ENCODE measurements around the gene OR2A1.
"Not testable (repeated sequence)": the region's sequence is repeated elsewhere in the genome, so short reads cannot be mapped to it uniquely, and the experiment has no call there.

OR2A1 gene, protein sequence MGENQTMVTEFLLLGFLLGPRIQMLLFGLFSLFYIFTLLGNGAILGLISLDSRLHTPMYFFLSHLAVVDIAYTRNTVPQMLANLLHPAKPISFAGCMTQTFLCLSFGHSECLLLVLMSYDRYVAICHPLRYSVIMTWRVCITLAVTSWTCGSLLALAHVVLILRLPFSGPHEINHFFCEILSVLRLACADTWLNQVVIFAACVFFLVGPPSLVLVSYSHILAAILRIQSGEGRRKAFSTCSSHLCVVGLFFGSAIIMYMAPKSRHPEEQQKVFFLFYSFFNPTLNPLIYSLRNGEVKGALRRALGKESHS
- total RNA-seq, result 0 to 0.07 (median 0) reads per million in 18 experiments

DNA sequence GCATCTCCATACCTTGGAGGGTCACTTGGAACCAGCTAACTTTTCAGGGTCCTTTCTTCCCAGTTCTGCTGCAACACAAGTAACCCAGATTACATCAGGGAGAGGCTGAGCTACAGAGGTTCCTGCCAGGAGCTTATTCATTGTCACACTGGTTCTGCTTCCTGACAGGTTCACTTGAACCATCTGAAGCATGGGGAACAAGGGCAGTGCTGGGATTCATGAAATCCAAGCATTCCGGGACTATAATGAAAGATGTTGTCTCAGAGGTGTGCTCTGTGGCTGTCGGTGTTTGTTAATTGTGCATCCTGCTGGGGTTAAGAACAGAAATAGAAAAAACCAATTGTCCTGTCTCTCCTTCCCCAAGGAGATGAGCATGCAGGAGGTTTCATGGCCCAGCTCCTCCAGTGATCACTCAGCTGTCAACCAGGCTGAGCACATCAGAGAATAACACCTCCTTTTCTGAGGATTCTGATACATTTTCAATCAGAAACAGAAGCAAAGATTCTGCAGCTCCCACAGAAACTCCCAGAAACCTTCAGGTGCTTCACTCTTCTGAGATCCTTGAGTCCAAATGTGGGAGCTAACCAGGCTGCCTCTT is at the start of gene OR2A1:
Gene OR2A1 (plus strand): TSS at position 548 of the 598 bp plus-strand sequence. CDS start 5,706 bp downstream, outside the sequence.
- not testable (repeated sequence) for DNase-seq

DNA sequence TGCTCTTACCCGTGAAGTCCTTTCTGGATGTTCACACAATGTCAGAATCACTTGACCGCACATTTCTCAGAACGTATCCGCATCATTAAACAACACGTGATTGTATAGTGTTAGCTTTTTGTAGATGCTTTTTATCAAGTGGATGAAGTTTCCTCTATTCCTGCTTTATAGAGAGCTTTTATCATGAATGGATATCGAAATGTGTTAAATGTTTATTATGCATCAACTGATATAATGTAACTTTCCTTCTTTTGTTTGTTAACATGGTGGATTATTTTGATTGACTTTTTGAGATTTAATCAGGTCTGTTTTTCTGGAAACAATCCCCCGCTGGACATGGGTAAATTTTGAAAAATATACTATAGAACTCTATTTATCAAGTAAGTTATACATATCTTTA is 47.5 kb upstream of the OR2A1 start, which contains the start of gene OR2A7:
Gene OR2A7 (minus strand): TSS at position 101 of the 400 bp plus-strand sequence. CDS start 5,164 bp downstream, outside the sequence.
- DNase-seq, result peak in 1 of 2 donors; percentile 1

DNA sequence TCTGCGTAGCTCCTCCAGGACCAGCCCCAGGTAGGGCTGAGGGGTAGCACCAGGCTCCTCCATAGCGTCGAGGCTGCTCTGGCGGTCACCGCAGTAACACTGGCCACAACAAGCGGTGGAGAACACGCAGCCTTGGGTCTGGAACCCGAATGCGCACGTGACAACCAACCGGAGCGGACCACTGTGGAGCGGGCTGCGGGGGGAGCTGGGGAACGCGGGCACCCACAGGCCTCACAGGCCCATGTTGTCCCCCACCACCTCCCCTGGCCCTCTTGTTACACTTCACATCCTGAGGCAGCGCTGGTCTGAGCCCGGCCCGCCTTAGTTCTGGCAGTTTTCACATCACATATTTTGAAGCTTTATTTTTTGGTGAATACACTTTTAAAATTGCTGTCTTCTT is 43.0 kb upstream of the OR2A1 start, which contains the start of gene CTAGE8:
Gene CTAGE8 (minus strand): TSS at position 101 of the 400 bp plus-strand sequence. CDS start 38 bp downstream, at position 63.
- not testable (repeated sequence) for DNase-seq

DNA sequence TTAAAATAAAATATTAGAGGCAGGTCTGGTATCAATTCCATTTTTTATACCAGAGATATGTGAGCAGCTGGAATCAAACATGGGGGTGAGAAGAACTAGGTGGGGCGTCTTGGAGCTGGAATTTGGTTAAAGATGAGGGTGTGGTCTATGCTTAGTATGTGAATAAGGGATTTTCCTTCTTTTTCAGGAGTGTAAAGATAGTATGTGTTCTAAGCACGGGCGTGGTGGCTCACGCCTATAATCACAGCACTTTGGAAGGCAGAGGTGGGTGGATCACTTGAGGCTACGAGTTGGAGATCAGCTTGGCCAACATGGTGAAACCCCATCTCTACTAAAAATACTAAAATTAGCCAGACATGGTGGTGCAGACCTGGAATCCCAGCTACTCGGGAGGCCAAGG is 36.9 kb upstream of the OR2A1 start:
- DNase-seq, result not testable (repeated sequence)

DNA sequence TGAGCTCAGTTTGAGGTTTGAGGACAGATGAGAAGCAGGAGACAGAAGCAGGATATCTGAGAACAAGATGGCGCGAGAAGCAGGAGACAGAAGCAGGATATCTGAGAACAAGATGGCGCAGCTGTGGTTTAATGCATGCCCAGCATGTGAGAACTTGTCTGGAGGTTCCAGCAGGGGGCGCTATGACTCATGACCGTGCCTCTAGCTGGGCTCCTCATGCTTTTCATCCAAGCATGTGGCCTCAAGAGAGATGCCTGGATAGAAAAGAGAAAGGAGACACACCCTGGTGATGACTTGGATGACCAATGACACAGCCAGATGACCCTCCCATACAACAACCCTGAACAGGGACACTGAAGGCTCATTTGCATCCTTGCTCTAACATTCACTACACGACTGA is 32.2 kb upstream of the OR2A1 start:
- DNase-seq, result not testable (repeated sequence)

DNA sequence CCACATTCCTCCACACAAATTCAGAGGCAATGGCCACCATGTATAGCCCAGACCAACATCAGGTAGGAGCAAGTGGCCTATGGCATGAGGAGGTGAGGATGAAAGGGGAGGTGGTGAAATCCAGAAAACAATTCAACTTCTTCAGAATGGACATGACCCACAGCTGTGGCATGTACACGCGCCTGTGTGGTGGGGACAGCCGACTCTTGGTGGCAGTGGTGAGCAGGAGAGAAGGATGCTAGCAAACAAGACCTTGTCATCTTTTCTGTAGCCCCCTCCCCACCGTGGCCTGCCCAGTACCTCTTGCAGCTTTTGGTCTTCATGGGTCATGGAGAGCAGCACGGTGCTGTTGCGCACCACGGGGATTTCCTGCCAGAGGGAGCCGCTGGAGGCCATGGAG is 30.2 kb upstream of the OR2A1 start:
- DNase-seq, result not testable (repeated sequence)

DNA sequence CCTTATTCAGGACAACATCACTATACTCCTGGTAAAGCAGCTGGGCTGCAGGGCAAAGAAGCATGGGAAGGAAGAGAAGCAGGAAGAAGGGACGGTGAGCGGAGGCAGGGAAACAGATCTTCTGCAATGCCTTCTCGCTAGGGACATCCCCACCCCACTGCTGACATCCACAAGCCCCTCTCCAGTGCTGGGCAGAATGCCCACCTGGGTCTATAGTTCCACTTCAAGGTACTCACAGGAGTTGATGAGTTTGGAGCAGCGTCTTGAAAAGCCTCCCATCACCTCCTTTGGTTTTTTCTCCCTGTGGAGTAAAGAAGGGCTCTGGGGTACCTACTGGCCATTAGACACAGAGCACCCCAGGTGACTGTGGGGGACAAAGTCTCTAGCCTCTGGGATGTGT is 29.7 kb upstream of the OR2A1 start:
- not testable (repeated sequence) for DNase-seq

DNA sequence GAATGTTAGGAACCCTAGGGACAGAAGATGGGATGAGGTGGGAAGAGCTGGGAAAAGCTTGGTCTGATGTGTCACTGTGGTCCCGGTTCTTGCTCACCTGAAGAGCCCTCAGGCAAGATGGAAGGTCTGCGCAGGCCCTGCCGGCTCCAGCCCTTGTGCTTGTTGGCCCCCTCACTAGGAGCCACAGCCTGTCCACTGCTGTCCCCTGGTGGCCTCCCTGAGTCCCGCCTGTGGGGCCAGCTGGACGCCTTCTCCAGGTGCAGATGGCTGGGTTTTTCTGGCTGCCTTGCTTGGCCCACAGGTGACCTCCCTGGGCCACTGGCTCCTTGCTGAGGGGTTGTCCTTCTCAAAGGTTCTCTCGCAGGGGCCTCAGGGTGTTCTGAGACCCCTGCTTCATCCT is 28.5 kb upstream of the OR2A1 start:
- not testable (repeated sequence) for DNase-seq

DNA sequence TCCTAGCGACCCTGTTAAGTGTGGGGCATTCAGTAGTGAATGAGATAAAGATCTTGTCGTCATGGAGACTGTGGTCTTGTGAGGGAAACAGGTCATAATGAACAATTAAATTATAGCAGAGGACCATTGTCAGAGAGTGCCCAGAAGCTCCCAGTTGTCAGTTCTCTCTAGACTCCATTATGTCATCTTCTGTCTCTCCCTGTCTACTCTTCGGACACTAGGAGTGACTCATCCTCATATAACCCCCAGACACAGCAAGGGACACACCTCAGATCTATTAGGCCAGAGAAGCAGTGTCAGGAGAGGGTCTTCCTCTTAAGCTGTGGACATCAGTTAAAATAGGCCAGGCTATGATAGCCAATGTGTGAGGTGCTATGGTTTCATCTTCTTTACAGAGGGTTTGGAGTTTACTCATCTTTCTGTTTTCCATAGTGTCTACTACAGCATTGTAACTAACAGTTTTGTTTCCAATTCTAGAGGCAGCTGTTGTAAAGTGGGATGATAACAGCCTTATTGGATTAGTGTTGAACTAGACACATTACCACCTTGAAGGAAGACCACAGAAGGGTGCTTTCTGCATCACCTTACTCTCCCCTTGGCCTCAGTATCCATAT is 24.9 kb upstream of the OR2A1 start:
- not testable (repeated sequence) for DNase-seq

DNA sequence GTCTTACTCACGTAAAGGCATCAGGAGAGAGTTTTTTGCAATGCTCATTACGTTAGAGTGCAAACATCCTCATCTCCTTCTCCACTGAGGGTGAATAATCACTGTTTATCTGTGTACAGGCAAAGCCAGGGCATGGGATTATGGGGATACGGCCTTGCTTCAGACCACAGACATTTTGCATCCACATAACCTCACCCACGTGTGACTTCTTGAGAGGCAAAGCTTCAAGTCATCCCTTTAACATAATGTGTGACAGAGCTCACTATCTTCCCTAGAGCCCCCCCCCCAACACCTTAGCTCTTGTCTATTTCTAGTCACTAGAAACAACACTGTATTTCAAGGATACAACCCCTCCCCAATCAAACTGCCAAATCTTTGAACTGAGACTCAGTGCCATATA is 20.6 kb upstream of the OR2A1 start:
- not testable (repeated sequence) for DNase-seq

DNA sequence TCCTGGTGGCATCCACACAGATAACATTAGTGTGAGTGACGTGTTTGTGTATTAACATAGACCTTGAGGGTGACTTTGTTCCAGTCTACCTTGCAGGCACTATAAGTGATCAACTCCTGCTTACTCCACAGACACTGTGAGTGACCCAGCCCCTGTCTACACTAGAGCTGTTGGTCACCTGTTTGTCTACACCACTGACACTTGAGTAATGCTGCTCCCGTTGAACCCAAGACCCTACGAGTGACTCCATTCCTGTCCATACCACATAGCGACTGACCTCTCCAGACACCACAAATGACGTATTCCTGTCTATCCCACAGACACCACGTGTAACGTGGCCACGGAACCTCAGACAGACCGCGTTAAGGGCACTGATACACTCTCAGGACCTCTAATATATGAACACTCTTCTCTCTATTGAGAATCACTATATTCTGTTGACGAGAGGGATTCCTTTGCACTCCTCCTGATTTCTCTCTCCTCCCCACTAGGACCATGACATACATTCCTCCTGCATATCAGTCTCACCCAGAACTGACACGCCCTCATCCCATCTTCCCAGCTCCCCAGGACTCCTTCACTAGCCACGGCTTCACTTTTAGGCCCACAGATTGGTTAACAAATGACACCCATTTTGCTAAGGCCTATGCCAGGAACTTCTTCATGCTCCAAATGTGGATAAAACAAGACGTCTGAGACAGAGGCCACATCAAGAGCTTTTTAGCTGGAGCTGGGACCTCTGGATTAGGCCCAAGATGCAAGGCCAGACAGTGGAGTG is 19.6 kb upstream of the OR2A1 start:
- DNase-seq, result not testable (repeated sequence)

DNA sequence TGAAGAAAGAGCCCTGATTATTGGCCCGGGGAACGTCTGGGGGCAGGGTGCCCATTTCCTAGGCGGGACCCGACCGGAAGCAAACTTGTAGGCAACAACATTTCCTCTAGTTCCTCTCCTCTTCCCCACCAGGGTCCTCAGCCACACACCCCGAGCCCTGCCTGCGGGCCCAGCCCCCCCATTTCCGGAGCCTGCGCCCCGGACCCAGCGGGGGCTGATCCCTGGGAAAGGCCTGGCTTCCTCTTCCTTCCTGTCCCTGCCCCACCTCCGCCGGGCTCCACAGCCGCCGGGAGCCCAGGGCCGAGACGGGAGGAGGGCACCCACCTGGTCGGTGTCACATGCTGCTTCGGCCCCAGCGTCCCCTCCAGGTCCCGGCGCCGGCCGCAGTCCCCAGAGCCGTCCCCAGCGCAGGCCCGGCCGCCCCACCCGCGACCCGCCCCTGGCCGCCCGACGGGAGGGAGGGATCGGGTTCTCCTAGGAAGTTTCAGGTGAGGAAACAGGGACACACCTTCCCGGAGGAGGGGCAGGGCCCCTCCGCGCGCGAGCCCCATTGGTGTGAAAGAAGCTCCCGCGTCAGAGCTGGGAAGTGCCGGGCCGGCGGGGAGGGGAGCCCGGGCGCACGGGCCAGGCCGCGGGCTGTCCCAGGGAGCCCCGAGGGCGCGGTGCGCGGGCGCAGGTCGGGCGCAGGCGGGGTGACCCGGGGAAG is 18.3 kb upstream of the OR2A1 start:
- DNase-seq, result not testable (repeated sequence)

DNA sequence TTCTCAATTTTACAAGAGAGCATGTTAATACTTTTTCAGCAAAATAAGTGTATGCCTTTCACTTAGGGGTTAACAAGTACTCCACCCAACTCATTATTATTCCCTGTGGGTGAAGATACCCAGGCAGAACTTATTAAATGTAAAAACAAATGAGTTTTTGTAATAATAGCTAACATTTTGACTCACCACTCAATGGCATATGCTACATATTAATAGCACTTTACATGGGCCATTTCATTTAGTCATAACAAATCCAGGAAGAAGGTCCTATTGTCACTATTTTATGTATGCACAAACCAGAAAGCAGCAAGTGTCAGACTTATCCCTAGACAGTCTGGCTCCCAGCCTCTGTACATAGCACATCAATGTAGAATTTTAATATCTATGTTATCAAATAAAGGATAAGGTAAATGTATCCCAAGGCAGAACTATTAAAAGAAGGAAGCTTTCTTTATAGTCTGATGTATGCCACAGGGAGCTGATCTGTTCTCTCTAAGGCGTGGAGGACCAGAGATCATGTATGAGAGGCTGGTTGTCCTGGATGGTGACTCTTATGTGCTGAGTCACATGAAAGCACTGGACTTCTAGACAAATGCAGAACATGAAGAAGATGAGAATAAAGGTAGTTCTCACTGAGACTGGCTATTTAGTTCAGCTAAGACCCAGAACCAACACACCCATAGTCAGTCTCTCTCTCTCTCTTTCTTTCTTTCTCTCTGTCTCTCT is 9.5 kb upstream of the OR2A1 start:
- DNase-seq, result not testable (repeated sequence)

DNA sequence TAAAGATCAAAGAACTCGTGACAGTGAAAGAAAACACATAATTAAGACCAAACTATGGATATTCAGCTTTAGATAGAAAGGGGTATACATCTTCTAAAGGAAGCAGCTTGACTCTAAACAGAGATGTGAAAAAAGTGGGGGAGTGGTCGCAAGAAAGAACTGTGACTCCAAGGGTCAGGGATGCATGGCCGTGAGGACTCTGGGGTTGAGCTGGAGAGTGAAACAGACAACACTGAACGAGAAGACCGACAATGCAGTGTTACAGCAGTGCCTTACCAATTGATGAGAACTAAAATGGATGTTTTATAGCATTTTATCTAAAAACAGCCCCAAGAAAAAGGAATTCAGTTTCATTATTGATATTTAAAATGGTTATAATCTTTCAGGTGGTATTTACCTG is 8.6 kb upstream of the OR2A1 start:
- DNase-seq, result not testable (repeated sequence)

DNA sequence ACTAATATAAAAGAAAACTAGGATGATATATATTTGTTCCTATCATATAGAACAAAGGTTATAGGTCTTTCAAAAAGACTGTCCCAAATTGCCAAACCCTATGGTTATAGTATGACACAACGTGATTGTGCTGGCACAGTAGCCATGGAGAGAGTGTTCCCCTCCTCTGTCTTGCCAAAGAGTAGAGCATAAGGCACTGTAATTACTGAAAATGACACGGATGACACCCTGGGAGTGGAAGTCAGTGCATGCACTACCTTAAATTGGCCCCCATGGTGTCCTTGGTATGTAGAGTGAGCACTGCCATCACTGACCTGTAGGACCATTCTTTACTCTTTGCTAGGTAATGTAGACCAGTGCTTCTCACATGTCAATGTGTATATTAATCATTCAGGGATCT is 7.1 kb upstream of the OR2A1 start:
- not testable (repeated sequence) for DNase-seq

DNA sequence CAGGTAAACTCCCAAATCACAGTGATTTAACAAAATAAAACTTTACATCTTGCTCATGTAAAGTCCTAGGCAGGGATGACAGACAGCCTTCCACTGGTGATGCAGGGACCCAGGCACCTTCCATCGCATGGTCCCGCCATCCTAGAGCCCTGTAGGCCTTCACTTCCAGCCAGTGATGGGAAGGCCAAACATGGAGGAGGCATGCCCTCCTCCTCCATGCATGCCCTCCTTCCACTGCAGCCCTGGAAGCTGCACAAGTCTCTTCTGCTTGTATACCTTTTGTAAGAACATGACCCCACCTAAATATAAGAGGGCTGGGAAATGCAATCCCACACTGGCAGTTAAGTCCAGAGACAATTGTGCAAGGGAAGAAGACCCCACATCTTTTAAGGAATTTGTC is 2.5 kb upstream of the OR2A1 start:
- not testable (repeated sequence) for DNase-seq

DNA sequence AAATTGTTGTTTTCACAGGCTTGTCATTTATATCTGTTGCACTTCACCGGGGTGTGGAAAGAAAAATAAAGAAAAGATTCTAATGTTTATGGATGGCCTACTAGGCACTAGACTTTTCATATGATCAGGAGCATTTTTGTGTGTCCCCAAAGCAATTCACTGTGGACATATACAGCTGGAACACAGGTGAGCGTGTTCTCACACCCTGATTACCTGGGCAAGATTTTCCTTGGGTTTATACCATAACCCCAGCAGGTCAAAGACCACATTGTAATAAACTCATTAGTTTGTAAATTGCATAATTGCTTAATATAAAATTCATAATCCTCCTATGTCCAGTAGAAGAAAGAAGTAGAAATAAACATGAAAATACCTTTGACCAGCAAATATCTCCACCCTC is 1.0 kb upstream of the OR2A1 start:
- not testable (repeated sequence) for DNase-seq

DNA sequence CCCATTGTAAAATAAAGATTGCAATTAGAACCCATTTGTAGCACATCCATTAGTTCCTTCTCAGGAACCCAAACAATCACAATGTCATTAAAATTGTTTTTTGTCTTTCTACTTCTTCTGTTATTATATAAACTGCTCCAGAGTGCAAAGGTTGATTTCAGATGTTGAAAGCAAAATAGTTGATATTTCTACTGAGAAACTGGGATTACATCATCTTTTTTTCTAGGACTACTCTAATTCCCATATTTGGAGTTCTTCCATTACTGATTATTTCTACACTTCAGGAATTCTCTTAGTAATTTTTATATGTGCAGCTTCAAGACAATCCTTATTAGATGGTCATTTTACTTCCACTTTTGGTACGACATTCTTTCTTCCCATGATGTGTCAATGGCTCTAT is 5.3 kb downstream of the OR2A1 start:
- DNase-seq, result not testable (repeated sequence)

DNA sequence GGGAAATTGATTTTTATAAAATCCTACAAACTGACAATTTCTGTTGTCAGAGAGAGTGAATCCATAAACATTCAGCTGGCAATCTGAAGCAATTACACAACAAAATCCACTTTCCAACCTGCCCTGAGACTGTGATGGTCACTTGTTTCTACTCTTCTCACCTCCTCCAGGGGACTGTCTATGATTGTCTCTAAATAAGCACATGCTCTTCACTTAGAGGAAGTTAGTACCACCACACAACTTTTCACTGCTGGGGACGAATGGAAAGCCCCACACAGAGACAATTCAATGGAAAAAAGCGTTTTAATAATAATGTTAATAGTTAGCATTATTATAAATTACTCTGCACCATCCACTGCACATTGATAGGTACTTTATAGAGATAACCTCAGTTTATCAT is 7.3 kb downstream of the OR2A1 start:
- not testable (repeated sequence) for DNase-seq

DNA sequence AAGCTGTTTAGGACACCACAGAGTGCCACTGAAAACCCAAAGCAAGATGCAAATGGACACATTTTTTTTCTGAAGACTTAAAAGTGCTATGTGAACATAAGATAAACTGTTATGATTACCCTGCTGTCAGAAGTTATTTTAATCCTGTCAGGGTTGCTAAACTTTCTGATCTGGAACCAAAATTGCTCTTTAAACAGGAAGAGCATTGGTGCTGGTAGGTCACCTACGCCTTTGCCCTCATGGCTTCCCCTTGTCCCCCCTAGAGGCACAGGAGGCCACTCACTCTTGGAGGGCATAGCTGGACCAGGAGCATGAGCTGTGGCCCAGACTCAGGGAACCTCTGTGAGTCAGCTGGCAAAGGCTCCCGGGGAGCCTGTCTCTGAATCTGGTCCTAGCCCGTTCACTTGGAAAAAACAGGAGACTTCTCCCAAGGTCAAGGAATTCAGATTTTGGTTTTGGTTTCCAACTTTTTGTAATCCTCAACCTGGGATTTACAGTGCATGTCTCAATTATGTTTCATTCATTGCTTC is 9.5 kb downstream of the OR2A1 start:
- not testable (repeated sequence) for DNase-seq

DNA sequence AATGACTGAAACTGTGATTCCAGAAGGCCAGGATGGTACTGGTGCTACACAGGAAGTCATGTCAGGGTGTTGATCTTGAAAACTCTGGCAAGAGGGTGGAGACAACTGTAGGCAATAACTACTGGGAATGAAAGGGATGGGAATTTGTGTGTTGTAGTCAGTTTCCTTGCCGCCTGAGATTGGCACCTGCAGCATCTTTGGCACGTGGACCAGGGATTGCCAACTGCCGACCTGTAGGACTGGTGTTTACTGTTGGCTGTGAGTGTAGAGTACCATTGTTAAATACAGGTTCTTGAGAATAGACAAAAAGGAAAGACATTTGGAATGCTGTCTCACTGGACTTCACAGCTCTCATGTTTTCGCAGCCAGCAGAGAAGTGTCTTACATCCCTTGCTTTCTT is 11.1 kb downstream of the OR2A1 start:
- DNase-seq, result not testable (repeated sequence)
